ENCODE data around the gene SF3B2. TPM values are rescaled to one million over a fixed set of nuclear protein-coding genes. Genes with fewer than 3 reads are reported as not detected.
A peak's percentile ranks its signal among the peaks of the same experiment; 100 is the strongest.

SF3B2 gene
- total RNA-seq, 1 experiment from 2014 or later: 237 TPM

DNA sequence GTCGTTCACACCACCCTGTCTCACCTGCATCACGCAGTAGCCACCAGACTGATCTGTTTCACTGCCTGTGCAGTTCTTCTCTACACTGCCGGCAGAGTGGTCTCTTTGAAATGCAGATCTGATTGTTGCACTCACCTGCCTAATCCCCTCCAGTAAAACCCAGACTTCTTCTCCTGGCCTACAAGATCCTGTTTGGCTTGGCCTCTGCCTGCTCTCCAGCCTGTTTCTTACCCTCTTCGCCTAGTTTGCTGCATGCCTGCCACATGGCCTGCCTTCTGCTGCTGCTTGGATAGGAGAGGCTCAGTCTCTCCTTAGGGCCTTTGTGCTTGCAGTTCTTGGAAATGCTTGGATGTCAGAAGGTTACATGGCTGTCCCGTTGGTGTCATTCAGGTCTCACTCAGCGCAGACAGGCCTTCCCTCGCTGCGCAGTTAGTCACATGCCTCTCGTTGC is 59.9 kb downstream of the SF3B2 start:
- Histone ChIP-seq H2BK20ac (ENCODE audit: low read depth, low read length, poor library complexity, severe bottlenecking) (no peak overlapping the region), H3K27me3 (ENCODE audit: insufficient read depth, low read length) (no peaks in the 10 kb centered on the region), H3K14ac (ENCODE audit: insufficient read depth, low read length) (peak overlapping the region; percentile 31; the same call in 1 of the 2 replicates), H3K18ac (ENCODE audit: insufficient read length, low read depth, low read length) (no peak overlapping the region), H4K8ac (replicated peaks; ENCODE audit: insufficient read length, low read depth, low read length) (peak overlapping the region; percentile 63), H3K23me2 (ENCODE audit: insufficient read length, low read depth, low read length, poor library complexity, severe bottlenecking) (no peaks in the 10 kb centered on the region), H3K56ac (ENCODE audit: insufficient read length, low read depth, low read length) (no peak overlapping the region), H2AK5ac (ENCODE audit: insufficient read length, low read length) (no peak overlapping the region), H4K20me1 (ENCODE audit: control insufficient read depth, insufficient read depth, insufficient read length) (no peaks in the 10 kb centered on the region), H3K79me1 (ENCODE audit: insufficient read depth, low read depth, low read length, poor library complexity, severe bottlenecking) (no peaks in the 10 kb centered on the region), H3T11ph (ENCODE audit: low read length) (no peak overlapping the region), H4K91ac (ENCODE audit: insufficient read length, low read depth, low read length) (no peak overlapping the region), H3K4ac (ENCODE audit: low read depth, low read length) (no peak overlapping the region), H3K9me3 (ENCODE audit: control insufficient read depth, low read depth, low read length) (no peaks in the 10 kb centered on the region), H4K5ac (ENCODE audit: insufficient read length, low read depth, low read length) (peak overlapping the region; percentile 65), H3K9ac (ENCODE audit: extremely low read depth, insufficient read length, low read length) (no peak overlapping the region), H2AFZ (ENCODE audit: low read length) (no peak overlapping the region), H2BK120ac (ENCODE audit: low read depth, low read length, poor library complexity, severe bottlenecking) (no peak overlapping the region), H2BK5ac (ENCODE audit: insufficient read length, low read length) (no peak overlapping the region), H3K4me2 (ENCODE audit: insufficient read depth, insufficient read length, low read length) (peak overlapping the region; percentile 4), H3K4me1 (ENCODE audit: insufficient read depth, low read length) (peaks cover 8% of the 10 kb centered on the region), H3K27ac (ENCODE audit: insufficient read length, low read depth, low read length) (peak overlapping the region; percentile 51), H3K79me2 (ENCODE audit: insufficient read depth, low read length) (no peaks in the 10 kb centered on the region), H2BK15ac (ENCODE audit: low read depth, low read length) (no peak overlapping the region), H2BK12ac (ENCODE audit: insufficient read length, low read depth, low read length) (no peak overlapping the region), H3K23ac (ENCODE audit: insufficient read length, low read depth, low read length) (no peak overlapping the region)
- peaks cover 36 to 44% of the 10 kb centered on the region in 2 experiments for H3K4me1 Mint-ChIP-seq
- peak overlapping the region; percentile 53 to 81 (median 71) for H3K27ac Mint-ChIP-seq
- WGBS (ENCODE audit: extremely low coverage, insufficient read length, low lambda C conversion rate): no CpG with 5 or more reads among the region's 9 CpGs
- TF ChIP-seq, protein P1, sequence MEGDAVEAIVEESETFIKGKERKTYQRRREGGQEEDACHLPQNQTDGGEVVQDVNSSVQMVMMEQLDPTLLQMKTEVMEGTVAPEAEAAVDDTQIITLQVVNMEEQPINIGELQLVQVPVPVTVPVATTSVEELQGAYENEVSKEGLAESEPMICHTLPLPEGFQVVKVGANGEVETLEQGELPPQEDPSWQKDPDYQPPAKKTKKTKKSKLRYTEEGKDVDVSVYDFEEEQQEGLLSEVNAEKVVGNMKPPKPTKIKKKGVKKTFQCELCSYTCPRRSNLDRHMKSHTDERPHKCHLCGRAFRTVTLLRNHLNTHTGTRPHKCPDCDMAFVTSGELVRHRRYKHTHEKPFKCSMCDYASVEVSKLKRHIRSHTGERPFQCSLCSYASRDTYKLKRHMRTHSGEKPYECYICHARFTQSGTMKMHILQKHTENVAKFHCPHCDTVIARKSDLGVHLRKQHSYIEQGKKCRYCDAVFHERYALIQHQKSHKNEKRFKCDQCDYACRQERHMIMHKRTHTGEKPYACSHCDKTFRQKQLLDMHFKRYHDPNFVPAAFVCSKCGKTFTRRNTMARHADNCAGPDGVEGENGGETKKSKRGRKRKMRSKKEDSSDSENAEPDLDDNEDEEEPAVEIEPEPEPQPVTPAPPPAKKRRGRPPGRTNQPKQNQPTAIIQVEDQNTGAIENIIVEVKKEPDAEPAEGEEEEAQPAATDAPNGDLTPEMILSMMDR (conservative IDR thresholded peaks at IDR 0.05): no peak
- H3K27me3 Mint-ChIP-seq (ENCODE audit: low read depth): peaks cover 2% of the 10 kb centered on the region; the same call in 1 of the 2 replicates
- H3K9me3 Mint-ChIP-seq: no peaks in the 10 kb centered on the region
- H3K36me3 Mint-ChIP-seq (ENCODE audit: insufficient read depth in 1 of 3, low read depth in 3 of 3): no peaks in the 10 kb centered on the region
- peak; percentile 48 for DNase-seq
- H3K4me3 Mint-ChIP-seq: no peak overlapping the region; a peak in 1 of 5 replicates
